ENCODE data around the gene FBXL19. TPM values are rescaled to one million over a fixed set of nuclear protein-coding genes. Genes with fewer than 3 reads are reported as not detected.
A peak's percentile ranks its signal among the peaks of the same experiment; 100 is the strongest.

Gene FBXL19
- total and polyA plus RNA-seq, 9 of the 15 experiments (the other 6 are each of a cell fraction or from before 2014, with no cell fraction given): 0.13 to 48.0 (median 13.5) TPM; not detected in 1

DNA sequence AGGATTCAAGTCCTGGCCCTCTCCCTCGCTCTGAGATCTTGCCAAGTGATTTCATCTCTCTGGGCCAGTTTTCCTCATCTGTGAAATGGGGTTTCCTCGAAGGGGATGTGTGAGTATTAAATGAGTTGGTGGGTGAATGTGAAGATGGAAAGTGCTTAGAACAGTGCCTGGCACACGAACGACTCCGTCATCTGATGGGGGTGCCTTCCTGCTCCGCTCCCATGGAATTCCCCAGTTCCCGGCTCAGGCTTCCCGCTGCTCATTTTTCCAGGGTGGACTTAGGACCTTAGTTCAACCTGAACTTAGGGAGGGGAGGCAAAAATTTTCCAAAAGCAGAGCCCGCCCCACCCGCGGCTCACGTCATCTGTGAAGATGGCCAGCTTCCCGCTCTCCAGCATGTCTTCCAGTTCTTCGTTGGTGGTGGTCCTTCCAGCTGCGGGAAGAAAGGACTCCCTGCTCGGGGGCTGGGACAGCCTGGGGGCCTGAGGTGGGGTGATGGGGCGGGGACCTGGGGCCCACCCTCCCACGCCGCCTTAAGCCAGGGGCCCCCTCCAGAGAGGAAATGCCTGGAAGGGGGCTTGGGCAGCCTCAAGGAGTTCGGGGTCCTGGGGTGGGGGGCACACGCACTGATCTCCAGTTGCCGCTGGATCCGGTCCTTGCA lies 73.1 kb downstream of the FBXL19 start (continued):
- TF ChIP-seq, protein P1, sequence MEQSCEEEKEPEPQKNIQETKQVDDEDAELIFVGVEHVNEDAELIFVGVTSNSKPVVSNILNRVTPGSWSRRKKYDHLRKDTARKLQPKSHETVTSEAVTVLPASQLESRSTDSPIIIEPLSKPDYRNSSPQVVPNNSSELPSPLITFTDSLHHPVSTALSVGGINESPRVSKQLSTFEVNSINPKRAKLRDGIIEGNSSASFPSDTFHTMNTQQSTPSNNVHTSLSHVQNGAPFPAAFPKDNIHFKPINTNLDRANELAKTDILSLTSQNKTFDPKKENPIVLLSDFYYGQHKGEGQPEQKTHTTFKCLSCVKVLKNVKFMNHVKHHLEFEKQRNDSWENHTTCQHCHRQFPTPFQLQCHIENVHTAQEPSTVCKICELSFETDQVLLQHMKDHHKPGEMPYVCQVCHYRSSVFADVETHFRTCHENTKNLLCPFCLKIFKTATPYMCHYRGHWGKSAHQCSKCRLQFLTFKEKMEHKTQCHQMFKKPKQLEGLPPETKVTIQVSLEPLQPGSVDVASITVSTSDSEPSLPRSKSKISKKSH (CRISPR knock-in tag; IDR thresholded peaks at IDR 0.05): no peak
- TF ChIP-seq RBBP5 (IDR thresholded peaks at IDR 0.05; ENCODE audit: borderline replicate concordance, insufficient read depth, low read length, poor library complexity, severe bottlenecking) (no peak), KLF16 (IDR thresholded peaks at IDR 0.05) (no peak), ATF7 (IDR thresholded peaks at IDR 0.05) (no peak), ZNF175 (CRISPR knock-in tag; IDR thresholded peaks at IDR 0.05; ENCODE audit: low read depth) (no peak), PRMT5 (CRISPR knock-in tag; IDR thresholded peaks at IDR 0.05) (no peak), PPARD (CRISPR knock-in tag; IDR thresholded peaks at IDR 0.05) (no peak), ESRRA (IDR thresholded peaks at IDR 0.05; ENCODE audit: borderline replicate concordance, low read depth) (no peak), ZNF77 (CRISPR knock-in tag; IDR thresholded peaks at IDR 0.05) (no peak), TEAD4 (IDR thresholded peaks at IDR 0.05; ENCODE audit: low read length) (no peak), TEAD4 (CRISPR knock-in tag; IDR thresholded peaks at IDR 0.05; ENCODE audit: borderline replicate concordance) (no peak), CREM (IDR thresholded peaks at IDR 0.05; ENCODE audit: low read depth) (peak; percentile 45), TEAD2 (tag; IDR thresholded peaks at IDR 0.05) (no peak), NR2C1 (IDR thresholded peaks at IDR 0.05) (no peak), NR2C1 (tag; IDR thresholded peaks at IDR 0.05) (no peak), GTF2F1 (IDR thresholded peaks at IDR 0.05; ENCODE audit: low read depth, low read length) (no peak), ZNF668 (CRISPR knock-in tag; IDR thresholded peaks at IDR 0.05) (no peak), ZNF3 (CRISPR knock-in tag; IDR thresholded peaks at IDR 0.05) (peak; percentile 33; the same call in 1 of the 2 replicates), SMARCB1 (IDR thresholded peaks at IDR 0.05; ENCODE audit: insufficient read length, low read depth) (no peak), CXXC5 (CRISPR knock-in tag; IDR thresholded peaks at IDR 0.05) (no peak)
- TF ChIP-seq, protein P2, sequence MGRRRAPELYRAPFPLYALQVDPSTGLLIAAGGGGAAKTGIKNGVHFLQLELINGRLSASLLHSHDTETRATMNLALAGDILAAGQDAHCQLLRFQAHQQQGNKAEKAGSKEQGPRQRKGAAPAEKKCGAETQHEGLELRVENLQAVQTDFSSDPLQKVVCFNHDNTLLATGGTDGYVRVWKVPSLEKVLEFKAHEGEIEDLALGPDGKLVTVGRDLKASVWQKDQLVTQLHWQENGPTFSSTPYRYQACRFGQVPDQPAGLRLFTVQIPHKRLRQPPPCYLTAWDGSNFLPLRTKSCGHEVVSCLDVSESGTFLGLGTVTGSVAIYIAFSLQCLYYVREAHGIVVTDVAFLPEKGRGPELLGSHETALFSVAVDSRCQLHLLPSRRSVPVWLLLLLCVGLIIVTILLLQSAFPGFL (CRISPR knock-in tag; IDR thresholded peaks at IDR 0.05): no peak
- TF ChIP-seq, protein P3, sequence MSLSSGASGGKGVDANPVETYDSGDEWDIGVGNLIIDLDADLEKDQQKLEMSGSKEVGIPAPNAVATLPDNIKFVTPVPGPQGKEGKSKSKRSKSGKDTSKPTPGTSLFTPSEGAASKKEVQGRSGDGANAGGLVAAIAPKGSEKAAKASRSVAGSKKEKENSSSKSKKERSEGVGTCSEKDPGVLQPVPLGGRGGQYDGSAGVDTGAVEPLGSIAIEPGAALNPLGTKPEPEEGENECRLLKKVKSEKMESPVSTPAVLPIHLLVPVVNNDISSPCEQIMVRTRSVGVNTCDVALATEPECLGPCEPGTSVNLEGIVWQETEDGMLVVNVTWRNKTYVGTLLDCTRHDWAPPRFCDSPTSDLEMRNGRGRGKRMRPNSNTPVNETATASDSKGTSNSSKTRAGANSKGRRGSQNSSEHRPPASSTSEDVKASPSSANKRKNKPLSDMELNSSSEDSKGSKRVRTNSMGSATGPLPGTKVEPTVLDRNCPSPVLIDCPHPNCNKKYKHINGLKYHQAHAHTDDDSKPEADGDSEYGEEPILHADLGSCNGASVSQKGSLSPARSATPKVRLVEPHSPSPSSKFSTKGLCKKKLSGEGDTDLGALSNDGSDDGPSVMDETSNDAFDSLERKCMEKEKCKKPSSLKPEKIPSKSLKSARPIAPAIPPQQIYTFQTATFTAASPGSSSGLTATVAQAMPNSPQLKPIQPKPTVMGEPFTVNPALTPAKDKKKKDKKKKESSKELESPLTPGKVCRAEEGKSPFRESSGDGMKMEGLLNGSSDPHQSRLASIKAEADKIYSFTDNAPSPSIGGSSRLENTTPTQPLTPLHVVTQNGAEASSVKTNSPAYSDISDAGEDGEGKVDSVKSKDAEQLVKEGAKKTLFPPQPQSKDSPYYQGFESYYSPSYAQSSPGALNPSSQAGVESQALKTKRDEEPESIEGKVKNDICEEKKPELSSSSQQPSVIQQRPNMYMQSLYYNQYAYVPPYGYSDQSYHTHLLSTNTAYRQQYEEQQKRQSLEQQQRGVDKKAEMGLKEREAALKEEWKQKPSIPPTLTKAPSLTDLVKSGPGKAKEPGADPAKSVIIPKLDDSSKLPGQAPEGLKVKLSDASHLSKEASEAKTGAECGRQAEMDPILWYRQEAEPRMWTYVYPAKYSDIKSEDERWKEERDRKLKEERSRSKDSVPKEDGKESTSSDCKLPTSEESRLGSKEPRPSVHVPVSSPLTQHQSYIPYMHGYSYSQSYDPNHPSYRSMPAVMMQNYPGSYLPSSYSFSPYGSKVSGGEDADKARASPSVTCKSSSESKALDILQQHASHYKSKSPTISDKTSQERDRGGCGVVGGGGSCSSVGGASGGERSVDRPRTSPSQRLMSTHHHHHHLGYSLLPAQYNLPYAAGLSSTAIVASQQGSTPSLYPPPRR (CRISPR knock-in tag; IDR thresholded peaks at IDR 0.05; ENCODE audit: borderline replicate concordance): no peak

Measured in K562 (cell line).